ENCODE data around the gene HSFY1.
"Not testable (repeated sequence)": the region's sequence is repeated elsewhere in the genome, so short reads cannot be mapped to it uniquely, and the experiment has no call there.

HSFY1 gene, protein sequence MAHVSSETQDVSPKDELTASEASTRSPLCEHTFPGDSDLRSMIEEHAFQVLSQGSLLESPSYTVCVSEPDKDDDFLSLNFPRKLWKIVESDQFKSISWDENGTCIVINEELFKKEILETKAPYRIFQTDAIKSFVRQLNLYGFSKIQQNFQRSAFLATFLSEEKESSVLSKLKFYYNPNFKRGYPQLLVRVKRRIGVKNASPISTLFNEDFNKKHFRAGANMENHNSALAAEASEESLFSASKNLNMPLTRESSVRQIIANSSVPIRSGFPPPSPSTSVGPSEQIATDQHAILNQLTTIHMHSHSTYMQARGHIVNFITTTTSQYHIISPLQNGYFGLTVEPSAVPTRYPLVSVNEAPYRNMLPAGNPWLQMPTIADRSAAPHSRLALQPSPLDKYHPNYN

GRCh38 chrY:18546420-18546819 lies at the start of gene HSFY1:
Gene HSFY1 (plus strand): TSS chrY:18546720. CDS start chrY:18546788, 68 bp downstream.
- H2AFZ ChIP-seq (ENCODE audit: low read depth, low read length); H4K20me1 ChIP-seq (ENCODE audit: insufficient read depth, low read length); H3K4me1 ChIP-seq (ENCODE audit: insufficient read depth, low read length); H3K9me3 ChIP-seq (ENCODE audit: insufficient read depth, low read length, severe bottlenecking); H3K79me2 ChIP-seq (ENCODE audit: insufficient read depth, low read length); H3K4me3 ChIP-seq (ENCODE audit: low read depth in 1 of 2, low read length in 2 of 2); ATAC-seq (ENCODE audit: insufficient read depth, low read depth); H3K9ac ChIP-seq (ENCODE audit: low read depth, low read length); H3K4me2 ChIP-seq (ENCODE audit: insufficient read depth, low read length); H3K27ac ChIP-seq (ENCODE audit: low read length); H3K36me3 ChIP-seq (ENCODE audit: insufficient read depth, low read length); H3K27me3 ChIP-seq (ENCODE audit: insufficient read depth, low read length, poor library complexity); DNase-seq: not testable (repeated sequence)

GRCh38 chrY:18504266-18504665 lies 42.3 kb upstream of the HSFY1 start:
- not testable (repeated sequence) for ATAC-seq (ENCODE audit: insufficient read depth, low read depth); DNase-seq

GRCh38 chrY:18530995-18531655 lies 15.4 kb upstream of the HSFY1 start:
- not testable (repeated sequence) for H3K36me3 ChIP-seq (ENCODE audit: insufficient read depth, low read length); H3K4me3 ChIP-seq (ENCODE audit: low read depth in 1 of 2, low read length in 2 of 2); H3K27ac ChIP-seq (ENCODE audit: low read length); H3K4me1 ChIP-seq (ENCODE audit: insufficient read depth, low read length); H3K9me3 ChIP-seq (ENCODE audit: insufficient read depth, low read length, severe bottlenecking); H3K27me3 ChIP-seq (ENCODE audit: insufficient read depth, low read length, poor library complexity); H3K4me2 ChIP-seq (ENCODE audit: insufficient read depth, low read length); H2AFZ ChIP-seq (ENCODE audit: low read depth, low read length); ATAC-seq (ENCODE audit: insufficient read depth, low read depth); H3K79me2 ChIP-seq (ENCODE audit: insufficient read depth, low read length); H4K20me1 ChIP-seq (ENCODE audit: insufficient read depth, low read length); DNase-seq; H3K9ac ChIP-seq (ENCODE audit: low read depth, low read length)

More at GRCh38 chrY:18504266-18504665, 42.3 kb upstream of the HSFY1 start:
- H3K4me2 ChIP-seq (ENCODE audit: insufficient read depth, low read length); H3K4me3 ChIP-seq (ENCODE audit: low read depth in 1 of 2, low read length in 2 of 2); H3K79me2 ChIP-seq (ENCODE audit: insufficient read depth, low read length); H3K36me3 ChIP-seq (ENCODE audit: insufficient read depth, low read length); H3K9me3 ChIP-seq (ENCODE audit: insufficient read depth, low read length, severe bottlenecking); H2AFZ ChIP-seq (ENCODE audit: low read depth, low read length); H3K27ac ChIP-seq (ENCODE audit: low read length); H3K4me1 ChIP-seq (ENCODE audit: insufficient read depth, low read length); H3K27me3 ChIP-seq (ENCODE audit: insufficient read depth, low read length, poor library complexity); H3K9ac ChIP-seq (ENCODE audit: low read depth, low read length); H4K20me1 ChIP-seq (ENCODE audit: insufficient read depth, low read length): not testable (repeated sequence)

DNA sequence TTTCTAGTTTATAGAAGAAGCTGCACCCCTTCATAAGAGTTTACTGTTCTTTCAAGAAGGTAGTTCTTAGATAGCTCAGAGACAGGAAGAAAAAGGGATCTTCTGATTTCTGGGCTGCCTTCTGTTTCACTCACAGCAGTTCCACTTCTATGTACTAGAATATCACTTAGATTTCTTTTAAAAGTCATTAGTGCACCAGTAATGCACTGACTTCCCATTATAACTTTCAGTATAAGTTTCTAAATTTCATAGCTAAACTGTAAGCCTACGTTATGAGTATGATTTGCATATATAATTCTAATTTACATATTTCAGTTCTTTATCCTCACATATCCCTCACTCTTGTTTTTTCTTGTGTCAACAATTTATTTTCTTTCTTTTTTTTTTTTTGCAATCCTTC lies 7.6 kb upstream of the HSFY1 start:
- H3K9me3 ChIP-seq (ENCODE audit: insufficient read depth, low read length, severe bottlenecking); H3K4me3 ChIP-seq (ENCODE audit: low read depth in 1 of 2, low read length in 2 of 2); H3K4me1 ChIP-seq (ENCODE audit: insufficient read depth, low read length); H2AFZ ChIP-seq (ENCODE audit: low read depth, low read length); H3K36me3 ChIP-seq (ENCODE audit: insufficient read depth, low read length); H3K27me3 ChIP-seq (ENCODE audit: insufficient read depth, low read length, poor library complexity); H3K4me2 ChIP-seq (ENCODE audit: insufficient read depth, low read length); H3K79me2 ChIP-seq (ENCODE audit: insufficient read depth, low read length); H3K27ac ChIP-seq (ENCODE audit: low read length); ATAC-seq (ENCODE audit: insufficient read depth, low read depth); H3K9ac ChIP-seq (ENCODE audit: low read depth, low read length); DNase-seq; H4K20me1 ChIP-seq (ENCODE audit: insufficient read depth, low read length): not testable (repeated sequence)

- not testable (repeated sequence) for ATAC-seq (ENCODE audit: insufficient read depth, low read depth); H2AFZ ChIP-seq (ENCODE audit: low read depth, low read length); H3K79me2 ChIP-seq (ENCODE audit: insufficient read depth, low read length); H3K9ac ChIP-seq (ENCODE audit: low read depth, low read length); H3K4me1 ChIP-seq (ENCODE audit: insufficient read depth, low read length); H4K20me1 ChIP-seq (ENCODE audit: insufficient read depth, low read length); DNase-seq; H3K9me3 ChIP-seq (ENCODE audit: insufficient read depth, low read length, severe bottlenecking); H3K27ac ChIP-seq (ENCODE audit: low read length); H3K4me2 ChIP-seq (ENCODE audit: insufficient read depth, low read length); H3K4me3 ChIP-seq (ENCODE audit: low read depth in 1 of 2, low read length in 2 of 2); H3K27me3 ChIP-seq (ENCODE audit: insufficient read depth, low read length, poor library complexity); H3K36me3 ChIP-seq (ENCODE audit: insufficient read depth, low read length)
These were observed 6.6 kb downstream of the HSFY1 start for GRCh38 chrY:18553132-18553531.

DNA sequence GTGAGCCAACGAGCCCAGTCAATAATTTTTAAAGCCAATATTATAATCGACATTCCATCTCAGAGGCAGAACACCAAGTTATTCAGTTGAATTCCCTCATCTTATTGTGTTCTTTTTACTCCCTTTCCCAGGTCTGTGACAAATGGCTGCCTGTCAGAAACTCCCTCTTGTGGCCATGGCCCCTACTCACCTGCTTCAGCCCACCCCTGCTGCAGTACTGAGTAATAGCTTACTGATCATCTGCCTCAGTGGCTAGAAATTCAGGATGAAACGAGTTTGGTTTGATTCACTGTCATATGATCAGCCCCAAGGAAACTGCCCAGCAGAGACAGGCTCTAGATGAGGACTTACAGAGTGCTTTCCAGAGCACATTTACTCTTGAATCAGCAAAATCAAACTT lies 19.4 kb downstream of the HSFY1 start:
- not testable (repeated sequence) for H3K9me3 ChIP-seq (ENCODE audit: insufficient read depth, low read length, severe bottlenecking); H3K79me2 ChIP-seq (ENCODE audit: insufficient read depth, low read length); H4K20me1 ChIP-seq (ENCODE audit: insufficient read depth, low read length); DNase-seq; H3K36me3 ChIP-seq (ENCODE audit: insufficient read depth, low read length); H2AFZ ChIP-seq (ENCODE audit: low read depth, low read length); H3K4me1 ChIP-seq (ENCODE audit: insufficient read depth, low read length); ATAC-seq (ENCODE audit: insufficient read depth, low read depth); H3K27me3 ChIP-seq (ENCODE audit: insufficient read depth, low read length, poor library complexity); H3K4me2 ChIP-seq (ENCODE audit: insufficient read depth, low read length); H3K9ac ChIP-seq (ENCODE audit: low read depth, low read length); H3K4me3 ChIP-seq (ENCODE audit: low read depth in 1 of 2, low read length in 2 of 2); H3K27ac ChIP-seq (ENCODE audit: low read length)

All from DND-41 (cell line).